ENCODE measurements around the gene NUP133. TPM values are rescaled to one million over a fixed set of nuclear protein-coding genes. Genes with fewer than 3 reads are reported as not detected.

NUP133 gene
- total RNA-seq, 1 donor from 2014 or later: 56.2 TPM

- POLR2A ChIA-PET: interaction anchor here (0.6 kb wide), 1 partner anchor 18 kb away, joined by 4 read pairs; no protein-coding TSS in a partner anchor
- Mint-ChIP-seq H3K4me3 (no peak overlapping the region), H3K36me3 (ENCODE audit: low read depth) (peaks cover 72% of the 10 kb centered on the region), H3K4me1 (peaks cover 1% of the 10 kb centered on the region), H3K9me3 (no peaks in the 10 kb centered on the region), H3K27me3 (no peaks in the 10 kb centered on the region), H3K27ac (no peak overlapping the region)
- no peak for ATAC-seq (ENCODE audit: low read depth)
- intact Hi-C loops (cut with micrococcal nuclease): no loop called here
- TF ChIP-seq, protein P1, sequence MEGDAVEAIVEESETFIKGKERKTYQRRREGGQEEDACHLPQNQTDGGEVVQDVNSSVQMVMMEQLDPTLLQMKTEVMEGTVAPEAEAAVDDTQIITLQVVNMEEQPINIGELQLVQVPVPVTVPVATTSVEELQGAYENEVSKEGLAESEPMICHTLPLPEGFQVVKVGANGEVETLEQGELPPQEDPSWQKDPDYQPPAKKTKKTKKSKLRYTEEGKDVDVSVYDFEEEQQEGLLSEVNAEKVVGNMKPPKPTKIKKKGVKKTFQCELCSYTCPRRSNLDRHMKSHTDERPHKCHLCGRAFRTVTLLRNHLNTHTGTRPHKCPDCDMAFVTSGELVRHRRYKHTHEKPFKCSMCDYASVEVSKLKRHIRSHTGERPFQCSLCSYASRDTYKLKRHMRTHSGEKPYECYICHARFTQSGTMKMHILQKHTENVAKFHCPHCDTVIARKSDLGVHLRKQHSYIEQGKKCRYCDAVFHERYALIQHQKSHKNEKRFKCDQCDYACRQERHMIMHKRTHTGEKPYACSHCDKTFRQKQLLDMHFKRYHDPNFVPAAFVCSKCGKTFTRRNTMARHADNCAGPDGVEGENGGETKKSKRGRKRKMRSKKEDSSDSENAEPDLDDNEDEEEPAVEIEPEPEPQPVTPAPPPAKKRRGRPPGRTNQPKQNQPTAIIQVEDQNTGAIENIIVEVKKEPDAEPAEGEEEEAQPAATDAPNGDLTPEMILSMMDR (IDR thresholded peaks at IDR 0.05): no peak
- CTCF ChIA-PET: no interaction called here
- DNase-seq: no peak
Measured at GRCh38 chr1:229487181-229487580, 21.0 kb downstream of the NUP133 start.

- DNase-seq (no peak), ATAC-seq (ENCODE audit: low read depth) (no peak)
- CTCF ChIA-PET: no interaction called here
- Mint-ChIP-seq H3K4me3 (no peak overlapping the region), H3K27me3 (no peaks in the 10 kb centered on the region), H3K9me3 (no peaks in the 10 kb centered on the region), H3K27ac (no peak overlapping the region), H3K4me1 (peaks cover 20% of the 10 kb centered on the region), H3K36me3 (ENCODE audit: low read depth) (peaks cover 68% of the 10 kb centered on the region)
- TF ChIP-seq, protein P1 (IDR thresholded peaks at IDR 0.05): no peak
- POLR2A ChIA-PET: no interaction called here
- intact Hi-C loops (cut with micrococcal nuclease): no loop called here
Measured at GRCh38 chr1:229485318-229485717, 22.8 kb downstream of the NUP133 start.

- intact Hi-C loops (cut with micrococcal nuclease): loop anchor here (1.0 to 5.0 kb wide), 4 partner anchors 32 to 1495 kb away; partner anchors contain the start of genes ARV1 and TTC13
- Mint-ChIP-seq H3K4me1 (peaks cover 44% of the 10 kb centered on the region), H3K27me3 (no peaks in the 10 kb centered on the region), H3K27ac (peak overlapping the region; percentile 89), H3K9me3 (no peaks in the 10 kb centered on the region), H3K36me3 (ENCODE audit: low read depth) (peaks cover 49% of the 10 kb centered on the region), H3K4me3 (no peak overlapping the region)
- TF ChIP-seq, protein P1 (IDR thresholded peaks at IDR 0.05): no peak
- no peak for ATAC-seq (ENCODE audit: low read depth)
- CTCF ChIA-PET: interaction anchor here (0.7 to 5.3 kb wide), 20 partner anchors 9 to 818 kb away, joined by 3 to 162 read pairs (median 5); partner anchors contain the start of genes NUP133 and RAB4A
- DNase-seq: no peak
- POLR2A ChIA-PET: interaction anchor here (0.7 to 4.7 kb wide), 5 partner anchors 26 to 228 kb away, joined by 3 to 47 read pairs (median 6); partner anchors contain the start of genes NUP133 and RAB4A
Measured at GRCh38 chr1:229482511-229482910, 25.6 kb downstream of the NUP133 start.

DNA sequence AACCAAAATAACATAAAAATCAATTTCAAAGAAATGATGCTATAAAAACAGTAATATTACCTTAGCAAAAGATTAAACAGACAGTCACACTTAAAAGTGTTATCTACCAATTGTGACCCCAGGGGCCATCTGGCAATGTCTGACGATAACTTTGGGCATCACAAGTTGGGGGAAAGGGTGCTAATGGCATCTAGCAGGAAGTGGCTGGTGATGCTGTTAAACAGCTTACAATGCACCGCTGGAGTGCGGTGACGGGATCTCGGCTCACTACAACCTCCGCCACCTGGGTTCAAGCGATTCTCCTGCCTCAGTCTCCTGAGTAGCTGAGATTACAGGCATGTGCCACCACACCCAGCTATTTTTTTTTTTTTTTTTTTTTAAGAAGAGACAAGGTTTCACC, 27.6 kb downstream of the NUP133 start:
- Mint-ChIP-seq H3K4me3 (peak overlapping the region; percentile 33), H3K27ac (peak overlapping the region; percentile 89), H3K9me3 (no peaks in the 10 kb centered on the region), H3K4me1 (peaks cover 46% of the 10 kb centered on the region), H3K27me3 (no peaks in the 10 kb centered on the region), H3K36me3 (ENCODE audit: low read depth) (peaks cover 45% of the 10 kb centered on the region)
- TF ChIP-seq, protein P1 (IDR thresholded peaks at IDR 0.05): no peak
- intact Hi-C loops (cut with micrococcal nuclease): loop anchor here (1.0 to 5.0 kb wide), 5 partner anchors 28 to 1497 kb away; partner anchors contain the start of genes ARV1, NUP133, RAB4A and TTC13
- CTCF ChIA-PET: interaction anchor here (0.6 to 5.3 kb wide), 7 partner anchors 11 to 222 kb away, joined by 3 to 162 read pairs (median 10); partner anchors contain the start of gene RAB4A
- DNase-seq (peak; percentile 30), ATAC-seq (ENCODE audit: low read depth) (peak; percentile 43)
- POLR2A ChIA-PET: interaction anchor here (0.6 to 4.7 kb wide), 18 partner anchors 12 to 643 kb away, joined by 3 to 47 read pairs (median 6); partner anchors contain the start of genes ABCB10, CCSAP, NUP133 and RAB4A

- ChIA-PET CTCF (interaction anchor here (1.0 to 5.3 kb wide), 5 partner anchors 11 to 221 kb away, joined by 4 to 162 read pairs (median 10); partner anchors contain the start of gene ABCB10), POLR2A (interaction anchor here (0.6 to 4.7 kb wide), 19 partner anchors 12 to 644 kb away, joined by 3 to 47 read pairs (median 6); partner anchors contain the start of genes ABCB10, CCSAP, NUP133 and RAB4A)
- intact Hi-C loops (cut with micrococcal nuclease): loop anchor here (1.0 to 5.0 kb wide), 7 partner anchors 28 to 1497 kb away; partner anchors contain the start of genes ARV1, NUP133, RAB4A and TTC13
- Mint-ChIP-seq H3K27ac (peak overlapping the region; percentile 89), H3K36me3 (ENCODE audit: low read depth) (peaks cover 43% of the 10 kb centered on the region), H3K9me3 (no peaks in the 10 kb centered on the region), H3K4me1 (peaks cover 46% of the 10 kb centered on the region), H3K4me3 (peak overlapping the region; percentile 33), H3K27me3 (no peaks in the 10 kb centered on the region)
- DNase-seq (peak; percentile 25), ATAC-seq (ENCODE audit: low read depth) (peak; percentile 85)
- TF ChIP-seq, protein P1 (IDR thresholded peaks at IDR 0.05): no peak
Measured at GRCh38 chr1:229479660-229480399, 28.3 kb downstream of the NUP133 start.
